H1 (cell line): ENCODE results near the gene TRIM41. TPM values are rescaled to one million over a fixed set of nuclear protein-coding genes. Genes with fewer than 3 reads are reported as not detected.

Experiments used
- ASH2L ChIP-seq: fragments of 200-600, 300-600 bp; sonication (generic); IDR thresholded peaks from one replicate; pipeline ENCODE4 v1.7.1; 2017; ENCODE audit warnings: low read length
- ATF2 ChIP-seq: IDR thresholded peaks from 2 replicates; pipeline ENCODE4 v1.6.1; 2012; ENCODE audit warnings: low read length, inconsistent platforms
- BRCA1 ChIP-seq: IDR thresholded peaks from 2 replicates; pipeline ENCODE4 v1.6.1; 2012; ENCODE audit warnings: low read depth, low read length, improper control_type of control experiment
- CBX5 ChIP-seq: fragments of 300-800, 300-1000 bp; sonication (generic); IDR thresholded peaks from 2 replicates; pipeline ENCODE4 v1.7.1; 2016; ENCODE audit warnings: antibody characterized with exemption, low read length, low read depth
- CEBPB ChIP-seq: IDR thresholded peaks from 2 replicates; pipeline ENCODE4 v1.6.1; 2012; ENCODE audit warnings: low read depth, low read length
- CHD2 ChIP-seq: IDR thresholded peaks from 2 replicates; pipeline ENCODE4 v1.6.1; 2012; ENCODE audit warnings: low read length, improper control_type of control experiment
- CTBP2 ChIP-seq: IDR thresholded peaks from 2 replicates; pipeline ENCODE4 v1.7.0; 2011; ENCODE audit warnings: borderline replicate concordance, mild to moderate bottlenecking, moderate library complexity, mixed read lengths, low read length; ENCODE audit not compliant: insufficient read depth, insufficient read length
- E2F6 ChIP-seq: IDR thresholded peaks from 2 replicates; pipeline ENCODE4 v1.6.1; 2012; ENCODE audit warnings: inconsistent platforms
- EGR1 ChIP-seq: IDR thresholded peaks from 2 replicates; pipeline ENCODE4 v1.6.1; 2011; ENCODE audit warnings: low read depth, low read length, borderline replicate concordance
- GABPA ChIP-seq: IDR thresholded peaks from 2 replicates; pipeline ENCODE4 v1.6.1; 2011; ENCODE audit warnings: mild to moderate bottlenecking, low read length, moderate library complexity, borderline replicate concordance; ENCODE audit not compliant: insufficient read depth
- GTF2F1 ChIP-seq: IDR thresholded peaks from 2 replicates; pipeline ENCODE4 v1.6.1; 2012; ENCODE audit warnings: low read depth, low read length, improper control_type of control experiment, borderline replicate concordance
- JUND ChIP-seq: IDR thresholded peaks from 2 replicates; pipeline ENCODE4 v1.6.1; 2011; ENCODE audit warnings: mild to moderate bottlenecking, improper control_type of control experiment, low read length
- MAFK ChIP-seq: IDR thresholded peaks from 2 replicates; pipeline ENCODE4 v1.6.1; 2012; ENCODE audit warnings: low read depth, mild to moderate bottlenecking, improper control_type of control experiment, low read length
- NANOG ChIP-seq: IDR thresholded peaks from 2 replicates; pipeline ENCODE4 v1.6.1; 2011; ENCODE audit warnings: low read length, low read depth, mild to moderate bottlenecking, inconsistent platforms; ENCODE audit not compliant: insufficient read depth, poor library complexity, severe bottlenecking
- POLR2AphosphoS5 ChIP-seq: IDR thresholded peaks from 2 replicates; pipeline ENCODE4 v1.6.1; 2011; ENCODE audit warnings: low read depth, low read length
- SAP30 ChIP-seq: fragments of 300-600 bp; sonication (generic); IDR thresholded peaks from 2 replicates; pipeline ENCODE4 v1.7.1; 2012; ENCODE audit warnings: low read length, moderate library complexity, mild to moderate bottlenecking, inconsistent platforms; ENCODE audit not compliant: insufficient read depth, insufficient replicate concordance
- SP4 ChIP-seq: IDR thresholded peaks from 2 replicates; pipeline ENCODE4 v1.6.1; 2012; ENCODE audit warnings: low read length, inconsistent platforms
- TAF1 ChIP-seq: IDR thresholded peaks from 2 replicates; pipeline ENCODE4 v1.6.1; 2011; ENCODE audit warnings: mild to moderate bottlenecking, low read depth, low read length
- TAF7 ChIP-seq: optimal IDR thresholded peaks from 2 replicates; pipeline ENCODE3; 2011; ENCODE audit warnings: low read depth, mild to moderate bottlenecking, inconsistent platforms, low read length, moderate library complexity, borderline replicate concordance
- YY1 ChIP-seq: IDR thresholded peaks from 2 replicates; pipeline ENCODE4 v1.6.1; 2011; ENCODE audit warnings: low read depth, mild to moderate bottlenecking, low read length
- polyA plus RNA-seq, 7 experiments: library from polyadenylated mRNA; depleted of rRNA in 3 of 7; stranded (reverse) in 5 of 7; unstranded in 2 of 7; fragments of >200 nt in 5 of 7; fragments of 200-250 nt in 2 of 7; gene quantifications; 1 replicate in 5 of 7; 2 replicates in 1 of 7; 4 replicates in 1 of 7; pipeline versions ENCODE4 v1.2.1 to v1.2.3, GENCODE V29; 2011 to 2013; ENCODE audit warnings: missing spikeins in 2 of 7, mixed read lengths in 2 of 7
- total RNA-seq: library from RNA; stranded (reverse); fragmentation: NEBNext Ultra II Directional; extraction: Animal tissue kit (Norgen Biotek cat#: 25700); gene quantifications from 2 replicates; pipeline ENCODE4 v1.2.1, GENCODE V29; 2021
- TF ChIP-seq, protein P1 (sequence below): IDR thresholded peaks from 2 replicates; pipeline ENCODE4 v1.6.1; 2011; ENCODE audit warnings: low read length, improper control_type of control experiment

TRIM41 gene
- total and polyA plus RNA-seq, 2 of the 8 experiments (the other 6 are each of a cell fraction or from before 2014, with no cell fraction given): 12.9 to 21.6 TPM

DNA sequence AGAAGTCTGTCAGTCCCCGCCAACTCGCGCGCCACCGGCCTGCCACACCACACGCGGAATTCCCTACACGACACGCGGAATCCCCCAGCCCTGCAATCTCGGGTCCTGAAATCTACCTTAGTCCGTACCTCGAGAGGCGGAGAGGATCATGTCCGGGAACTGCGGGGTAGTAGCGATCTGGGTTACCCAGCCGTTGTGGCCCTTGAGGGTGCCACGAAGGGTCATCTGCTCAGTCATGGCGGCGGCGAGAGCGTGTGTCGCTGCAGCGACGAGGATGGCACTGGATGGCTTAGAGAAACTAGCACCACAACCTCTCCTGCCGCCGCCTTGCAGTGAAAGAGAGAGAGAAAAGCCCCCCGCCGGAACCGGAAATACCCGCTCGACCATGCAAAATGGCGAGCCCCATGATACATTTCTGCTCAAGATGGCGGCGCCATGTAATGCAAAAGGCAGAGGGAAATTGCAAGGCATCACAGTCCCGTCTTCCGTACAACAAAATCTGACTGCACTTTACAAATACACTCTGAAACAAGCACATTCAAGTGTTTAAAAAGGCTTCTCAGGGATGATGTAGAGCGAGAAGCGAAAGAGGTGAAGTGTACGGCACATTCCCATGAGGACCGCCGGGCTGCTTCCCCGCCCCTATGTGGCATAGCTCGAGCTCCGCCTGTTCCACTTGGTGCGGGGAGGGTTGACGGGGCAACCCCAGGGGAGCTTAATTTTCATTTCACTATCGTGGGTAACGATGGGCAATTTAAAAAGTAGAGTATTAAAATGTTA is 20.7 kb downstream of the TRIM41 start, which contains the start of gene RACK1 (continued):
- peak; percentile 88 for TF ChIP-seq GABPA
- TF ChIP-seq JUND: peak; percentile 61; the same call in 1 of the 2 replicates
- TF ChIP-seq, protein P1, sequence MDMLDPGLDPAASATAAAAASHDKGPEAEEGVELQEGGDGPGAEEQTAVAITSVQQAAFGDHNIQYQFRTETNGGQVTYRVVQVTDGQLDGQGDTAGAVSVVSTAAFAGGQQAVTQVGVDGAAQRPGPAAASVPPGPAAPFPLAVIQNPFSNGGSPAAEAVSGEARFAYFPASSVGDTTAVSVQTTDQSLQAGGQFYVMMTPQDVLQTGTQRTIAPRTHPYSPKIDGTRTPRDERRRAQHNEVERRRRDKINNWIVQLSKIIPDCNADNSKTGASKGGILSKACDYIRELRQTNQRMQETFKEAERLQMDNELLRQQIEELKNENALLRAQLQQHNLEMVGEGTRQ: no peak
- TF ChIP-seq CHD2: 0 out of 2 replicates have a peak, but pooled peaks have one; percentile 31
- TF ChIP-seq TAF1: peak; percentile 99
- no peak for TF ChIP-seq NANOG
- peak; percentile 81; the same call in 1 of the 2 replicates for TF ChIP-seq GTF2F1
- TF ChIP-seq CTBP2: no peak
- peak; percentile 55 for TF ChIP-seq SP4
- TF ChIP-seq CBX5: no peak
- TF ChIP-seq ATF2: peak; percentile 65; the same call in 1 of the 2 replicates
- TF ChIP-seq YY1: peak; percentile 99
- no peak for TF ChIP-seq BRCA1
- TF ChIP-seq CEBPB: no peak
- TF ChIP-seq ASH2L: peak; percentile 83
- no peak for TF ChIP-seq EGR1
- peak; percentile 80; the same call in 1 of the 2 replicates for TF ChIP-seq POLR2AphosphoS5
- no peak for TF ChIP-seq MAFK
- peak; percentile 68 for TF ChIP-seq SAP30
- TF ChIP-seq E2F6: peak; percentile 45; the same call in 1 of the 2 replicates
- TF ChIP-seq TAF7: peak; percentile 99
